Activated CD8-positive, alpha-beta memory T cell treated with anti-CD3 and anti-CD28 coated beads, Interleukin-2, amount 50 U/mL, for 48 hours (primary cell): ENCODE measurements around the gene CIDEC.

ENCODE experiments used
- DNase-seq: peaks from one replicate; pipeline ENCODE4 v3.0.0-alpha.2; 2020

Gene CIDEC

GRCh38 chr3:9843715-9844438, 36.2 kb downstream of the CIDEC start, which contains the start of gene RPUSD3:
TSS of gene RPUSD3 (minus strand) at chr3:9844008. CDS start at chr3:9843990, 18 bp downstream.
- DNase-seq, result peak; percentile 99

- DNase-seq, result no peak
These were observed 39.0 kb downstream of the CIDEC start for GRCh38 chr3:9841015-9841414.

GRCh38 chr3:9838856-9839255, 41.2 kb downstream of the CIDEC start:
- no peak for DNase-seq

- DNase-seq, result no peak
These were observed 42.1 kb downstream of the CIDEC start for GRCh38 chr3:9837701-9838582.

- no peak for DNase-seq
These were observed 45.3 kb downstream of the CIDEC start for GRCh38 chr3:9834520-9835380.

GRCh38 chr3:9833078-9833477, 47.0 kb downstream of the CIDEC start:
- no peak for DNase-seq

GRCh38 chr3:9831253-9831652, 48.8 kb downstream of the CIDEC start:
- DNase-seq, result no peak

- DNase-seq, result no peak
These were observed 51.0 kb downstream of the CIDEC start for GRCh38 chr3:9828801-9829755.

GRCh38 chr3:9826815-9827573, 53.1 kb downstream of the CIDEC start:
- no peak for DNase-seq

- DNase-seq, result no peak
These were observed 54.5 kb downstream of the CIDEC start for GRCh38 chr3:9825451-9826040.

GRCh38 chr3:9820946-9821345, 59.1 kb downstream of the CIDEC start:
- DNase-seq, result no peak

GRCh38 chr3:9820543-9820942, 59.5 kb downstream of the CIDEC start:
- DNase-seq, result no peak

- no peak for DNase-seq
These were observed 61.3 kb downstream of the CIDEC start for GRCh38 chr3:9818666-9819335.

GRCh38 chr3:9817436-9817835, 62.6 kb downstream of the CIDEC start:
- DNase-seq, result no peak
